ENCODE measurements around the gene SSBP1. TPM values are rescaled to one million over a fixed set of nuclear protein-coding genes. Genes with fewer than 3 reads are reported as not detected.

SSBP1 gene
- total and polyA plus RNA-seq, 2 of the 4 experiments (the other 2 are of a cell fraction): 158 to 204 TPM

DNA sequence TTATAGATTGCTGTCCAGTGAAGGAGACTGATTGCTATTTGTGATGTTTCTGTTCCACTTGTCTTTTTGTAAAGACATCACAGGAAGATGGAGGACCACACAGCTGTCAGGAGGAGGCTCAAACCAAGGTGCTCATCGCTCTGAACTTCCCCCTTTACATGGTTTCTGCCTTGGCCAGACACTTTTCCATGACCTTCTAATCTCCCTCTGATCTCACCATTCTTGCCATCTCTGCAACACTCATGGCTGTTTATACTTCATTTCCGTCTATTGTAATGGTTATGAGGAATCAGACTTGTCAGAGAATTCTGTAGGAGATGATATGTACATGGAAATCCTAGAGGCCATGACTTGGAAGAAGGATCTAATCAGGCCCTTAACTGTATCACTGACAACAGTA lies 50.1 kb downstream of the SSBP1 start (continued):
- TF ChIP-seq, protein P1, sequence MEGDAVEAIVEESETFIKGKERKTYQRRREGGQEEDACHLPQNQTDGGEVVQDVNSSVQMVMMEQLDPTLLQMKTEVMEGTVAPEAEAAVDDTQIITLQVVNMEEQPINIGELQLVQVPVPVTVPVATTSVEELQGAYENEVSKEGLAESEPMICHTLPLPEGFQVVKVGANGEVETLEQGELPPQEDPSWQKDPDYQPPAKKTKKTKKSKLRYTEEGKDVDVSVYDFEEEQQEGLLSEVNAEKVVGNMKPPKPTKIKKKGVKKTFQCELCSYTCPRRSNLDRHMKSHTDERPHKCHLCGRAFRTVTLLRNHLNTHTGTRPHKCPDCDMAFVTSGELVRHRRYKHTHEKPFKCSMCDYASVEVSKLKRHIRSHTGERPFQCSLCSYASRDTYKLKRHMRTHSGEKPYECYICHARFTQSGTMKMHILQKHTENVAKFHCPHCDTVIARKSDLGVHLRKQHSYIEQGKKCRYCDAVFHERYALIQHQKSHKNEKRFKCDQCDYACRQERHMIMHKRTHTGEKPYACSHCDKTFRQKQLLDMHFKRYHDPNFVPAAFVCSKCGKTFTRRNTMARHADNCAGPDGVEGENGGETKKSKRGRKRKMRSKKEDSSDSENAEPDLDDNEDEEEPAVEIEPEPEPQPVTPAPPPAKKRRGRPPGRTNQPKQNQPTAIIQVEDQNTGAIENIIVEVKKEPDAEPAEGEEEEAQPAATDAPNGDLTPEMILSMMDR (conservative IDR thresholded peaks at IDR 0.05; ENCODE audit: low read depth, low read length): no peak
- TF ChIP-seq RAD21 (IDR thresholded peaks at IDR 0.05; ENCODE audit: low read length) (no peak), POLR2A (IDR thresholded peaks at IDR 0.05; ENCODE audit: low read depth, low read length) (no peak)

GRCh38 chr7:141789917-141790316 lies 51.8 kb downstream of the SSBP1 start, which contains the start of gene TAS2R5:
Gene TAS2R5, plus strand, starts transcription at chr7:141790217. Its CDS starts 145 bp downstream, at chr7:141790362.
- Histone ChIP-seq H4K20me1 (ENCODE audit: insufficient read depth, low read length) (no peaks in the 10 kb centered on the region), H2BK20ac (ENCODE audit: low read depth, low read length) (no peak within 1 kb of the TSS), H3K4me3 (ENCODE audit: insufficient read depth, low read depth, low read length) (no peak within 1 kb of the TSS), H3K9me1 (ENCODE audit: insufficient read depth, low read length) (no peaks in the 10 kb centered on the region), H3K56ac (ENCODE audit: extremely low read depth, insufficient read depth, low read length) (no peak within 1 kb of the TSS), H2BK15ac (ENCODE audit: low read depth, low read length) (no peak within 1 kb of the TSS), H2AFZ (replicated peaks; ENCODE audit: low read length, poor library complexity) (no peak within 1 kb of the TSS), H3K18ac (ENCODE audit: low read depth, low read length) (no peak within 1 kb of the TSS), H4K91ac (ENCODE audit: insufficient read depth, low read depth, low read length) (no peak within 1 kb of the TSS), H3K36me3 (ENCODE audit: control insufficient read depth, insufficient read depth, low read length) (no peaks in the 10 kb centered on the region), H3K27ac (ENCODE audit: insufficient read depth, low read length) (no peak within 1 kb of the TSS), H3K79me1 (ENCODE audit: low read depth in 1 of 2, low read length in 2 of 2) (no peaks in the 10 kb centered on the region), H2AK9ac (replicated peaks; ENCODE audit: low read depth, low read length, poor library complexity) (no peak within 1 kb of the TSS), H3K4ac (ENCODE audit: low read depth, low read length) (no peak within 1 kb of the TSS), H3K14ac (replicated peaks; ENCODE audit: low read depth, low read length) (no peak within 1 kb of the TSS), H3K27me3 (ENCODE audit: control insufficient read depth, insufficient read depth, low read length) (no peaks in the 10 kb centered on the region), H3K4me1 (ENCODE audit: control insufficient read depth, insufficient read depth, low read length) (no peaks in the 10 kb centered on the region), H4K8ac (ENCODE audit: low read depth in 2 of 2, low read length in 2 of 2) (no peak within 1 kb of the TSS), H3K4me2 (ENCODE audit: low read depth, low read length) (no peak within 1 kb of the TSS), H3K23ac (ENCODE audit: low read depth, low read length) (no peak within 1 kb of the TSS), H2BK120ac (ENCODE audit: low read depth, low read length) (no peak within 1 kb of the TSS), H2AK5ac (ENCODE audit: low read depth, low read length) (no peak within 1 kb of the TSS), H4K5ac (ENCODE audit: low read depth, low read length) (no peak within 1 kb of the TSS), H3K9me3 (ENCODE audit: control insufficient read depth, insufficient read depth, low read length) (no peaks in the 10 kb centered on the region), H2BK5ac (ENCODE audit: low read depth, low read length, poor library complexity, severe bottlenecking) (no peak within 1 kb of the TSS), H3K9ac (ENCODE audit: low read depth, low read length) (no peak within 1 kb of the TSS)
- DNase-seq (no peak), ATAC-seq (ENCODE audit: low read depth) (no peak)
- in situ Hi-C loops (cut with MboI; ENCODE audit: low sequenced_read_pairs) (no loop called here), dilution Hi-C loops (cut with HindIII; ENCODE audit: low sequenced_read_pairs, unreplicated experiment) (no loop called here), intact Hi-C loops (cut with micrococcal nuclease) (no loop called here)
- TF ChIP-seq SMC3 (IDR thresholded peaks at IDR 0.05; ENCODE audit: low read depth, low read length): no peak
- TF ChIP-seq RCOR1 (IDR thresholded peaks at IDR 0.05; ENCODE audit: insufficient replicate concordance, low read length): no peak
- no TSS peak for BruUV-seq (replicated peaks)
- ChIA-PET CTCF (interaction anchor here (1.1 kb wide), 1 partner anchor 11 kb away, joined by 3 read pairs; no protein-coding TSS in a partner anchor), POLR2A (ENCODE audit: unreplicated experiment) (no interaction called here)
- WGBS, 2 experiments (ENCODE audit: extremely low coverage in 2 of 2, insufficient read length in 1 of 2): no CpG with 5 or more reads among the region's 5 CpGs
